GM18526 (cell line): ENCODE results near the gene ZNF107.

Experiments
- POLR2A ChIP-seq: IDR thresholded peaks from 3 replicates; pipeline ENCODE4 v1.6.1; 2011; ENCODE audit not compliant: insufficient read length; ENCODE audit errors: extremely low read depth

Gene ZNF107

DNA sequence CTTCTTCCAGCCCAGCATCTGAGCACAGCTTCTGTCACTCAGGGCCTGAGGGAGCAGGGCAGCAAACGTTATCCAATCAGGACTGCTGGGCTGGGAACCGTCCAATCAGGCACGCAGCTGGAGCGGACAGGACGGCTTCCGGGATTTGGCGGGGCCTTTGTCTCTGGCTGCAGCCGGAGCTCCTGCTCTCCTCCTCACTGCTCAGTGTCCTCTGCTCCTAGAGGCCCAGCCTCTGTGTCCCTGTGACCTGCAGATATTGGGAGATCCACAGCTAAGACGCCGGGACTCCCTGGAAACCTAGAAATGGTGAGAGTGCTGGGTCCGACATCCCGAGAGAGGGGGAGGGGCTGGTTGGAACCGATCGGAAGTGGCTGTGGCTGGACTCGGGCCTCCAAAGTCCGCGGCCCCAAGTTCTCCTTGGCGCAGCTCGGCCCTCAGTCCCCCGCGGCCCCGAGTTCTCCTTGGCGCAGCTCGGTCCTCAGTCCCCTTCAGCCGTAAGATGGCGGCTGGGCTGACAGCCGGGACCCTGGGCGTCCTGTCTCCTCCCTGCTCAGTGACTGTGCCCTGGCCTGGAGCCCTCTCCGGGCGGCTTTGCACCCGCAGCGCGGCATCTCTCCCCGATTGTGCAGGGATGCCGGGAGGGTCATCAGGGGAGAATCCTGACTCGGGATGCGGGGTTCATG is at the start of gene ZNF107:
ZNF107 (plus strand) TSS at position 154 of the 683 bp plus-strand sequence; CDS start at position 304, 150 bp downstream.
- peak; percentile 78 for TF ChIP-seq POLR2A

DNA sequence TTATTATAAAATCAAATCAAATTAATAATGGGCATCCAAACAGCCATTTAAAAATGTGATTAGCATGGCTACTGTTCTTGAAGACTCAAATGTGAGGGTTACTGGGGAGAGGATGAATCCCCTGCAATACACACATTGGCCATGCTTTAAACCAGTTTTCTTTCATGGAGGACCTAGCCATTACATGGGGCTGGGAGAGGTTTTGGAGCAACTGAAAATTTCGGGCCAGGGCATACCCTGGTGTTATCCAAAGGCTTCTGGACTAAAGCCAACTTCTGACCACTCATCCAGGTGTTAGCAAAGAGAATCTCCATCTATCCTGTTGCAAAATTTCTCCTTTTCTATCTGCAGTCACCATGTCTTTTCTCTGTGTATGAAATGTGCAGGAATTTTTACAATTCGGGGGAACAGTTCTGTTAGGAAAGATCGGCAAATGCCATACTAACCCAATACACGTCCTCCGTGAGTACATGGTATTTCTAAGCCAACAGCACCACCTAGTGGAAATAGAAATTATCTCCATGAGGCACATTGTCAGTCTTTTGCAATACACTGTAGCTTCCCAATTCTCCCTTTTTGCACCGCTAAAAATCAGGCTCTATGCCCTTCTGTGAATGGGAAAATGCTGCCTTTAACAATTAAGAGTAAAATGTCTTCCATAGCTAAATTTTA is 47.0 kb upstream of the ZNF107 start:
- TF ChIP-seq POLR2A, result no peak

DNA sequence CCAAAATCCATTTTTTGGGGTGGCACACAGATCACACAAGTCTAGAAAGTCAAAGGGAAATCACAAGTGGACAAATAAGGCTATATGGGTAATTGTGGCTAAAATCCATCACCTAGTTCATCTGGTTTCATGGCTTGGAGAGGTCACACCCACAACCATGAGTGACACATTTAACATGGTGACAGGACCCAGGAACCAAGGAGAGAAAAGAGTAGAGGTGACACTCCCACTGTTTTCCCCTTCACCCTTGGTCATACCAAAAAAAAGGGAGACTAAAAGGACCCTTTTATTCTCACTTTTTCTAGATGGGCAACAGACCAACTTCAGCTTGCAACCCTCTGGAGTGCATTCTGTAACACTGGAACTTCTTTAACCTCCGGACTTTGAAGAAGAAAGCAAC is 46.2 kb upstream of the ZNF107 start:
- no peak for TF ChIP-seq POLR2A

- TF ChIP-seq POLR2A, result no peak
Observed at GRCh38 chr7:64621656-64622055, 44.3 kb upstream of the ZNF107 start.

DNA sequence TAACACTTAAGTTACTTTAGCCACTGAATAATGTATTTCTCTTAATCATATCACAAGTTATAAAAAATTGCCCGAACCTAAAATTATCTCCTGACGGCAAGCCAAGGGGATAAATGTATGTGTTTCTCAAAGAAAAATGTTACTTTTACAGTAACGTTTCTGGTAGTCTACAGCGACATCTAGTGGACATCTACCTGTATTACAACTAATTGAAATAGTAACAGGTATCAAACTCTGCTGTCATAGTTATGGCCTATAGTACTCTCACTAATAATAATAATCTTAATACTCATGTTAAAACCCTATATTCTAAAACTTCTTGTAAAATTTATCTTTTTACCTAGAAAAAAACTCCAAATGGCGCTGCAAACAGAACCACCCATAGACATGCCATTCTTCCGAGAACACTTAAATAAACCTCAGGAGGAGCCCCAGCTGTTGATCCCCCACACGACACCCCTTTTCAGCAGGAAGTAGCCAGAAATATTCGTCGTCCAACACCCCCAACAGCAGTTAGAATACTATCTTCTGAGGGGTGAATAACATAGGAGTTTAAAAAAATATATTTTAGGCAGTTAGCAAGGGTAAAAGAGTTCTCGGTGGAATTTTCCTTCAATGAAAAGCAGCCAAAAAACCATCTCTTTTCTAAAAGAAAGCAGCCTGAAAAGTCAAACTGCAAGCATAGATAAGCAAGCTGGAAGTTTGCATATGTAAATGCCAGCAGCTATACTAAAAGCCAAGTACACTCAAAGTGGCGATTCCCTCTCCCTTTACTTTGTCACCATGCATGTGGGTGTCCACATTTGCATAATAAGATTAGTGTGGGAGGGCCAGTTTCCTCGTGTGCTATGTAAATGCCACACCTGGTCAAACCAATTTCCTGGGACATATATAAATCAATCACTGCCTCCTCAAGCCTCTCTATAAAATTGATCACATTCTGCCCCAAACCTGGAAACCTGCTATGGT is 40.5 kb upstream of the ZNF107 start:
- TF ChIP-seq POLR2A, result no peak

- TF ChIP-seq POLR2A, result no peak
Observed at GRCh38 chr7:64626083-64626469, 39.9 kb upstream of the ZNF107 start.

GRCh38 chr7:64626557-64626956 is 39.4 kb upstream of the ZNF107 start:
- TF ChIP-seq POLR2A, result no peak

- TF ChIP-seq POLR2A, result no peak
Observed at GRCh38 chr7:64628192-64628591, 37.7 kb upstream of the ZNF107 start.

DNA sequence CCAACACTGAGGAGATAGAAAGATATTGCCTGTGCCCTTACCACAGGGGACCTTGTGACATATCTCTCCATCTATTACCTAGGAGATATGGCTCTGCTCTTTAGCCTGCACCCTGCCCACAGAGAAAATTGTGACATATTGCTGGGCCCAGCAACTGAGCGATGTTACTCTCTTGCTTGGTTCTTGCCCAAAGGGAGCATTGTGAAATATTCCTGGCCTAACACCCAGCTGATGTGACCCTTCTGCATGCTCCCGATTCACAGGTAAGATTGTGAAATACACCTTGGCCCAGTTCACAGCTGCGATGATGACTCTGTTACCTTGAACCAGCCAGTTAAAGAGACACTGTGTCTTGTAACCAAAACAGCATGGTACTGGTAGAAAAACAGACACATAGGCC is 37.2 kb upstream of the ZNF107 start:
- no peak for TF ChIP-seq POLR2A

DNA sequence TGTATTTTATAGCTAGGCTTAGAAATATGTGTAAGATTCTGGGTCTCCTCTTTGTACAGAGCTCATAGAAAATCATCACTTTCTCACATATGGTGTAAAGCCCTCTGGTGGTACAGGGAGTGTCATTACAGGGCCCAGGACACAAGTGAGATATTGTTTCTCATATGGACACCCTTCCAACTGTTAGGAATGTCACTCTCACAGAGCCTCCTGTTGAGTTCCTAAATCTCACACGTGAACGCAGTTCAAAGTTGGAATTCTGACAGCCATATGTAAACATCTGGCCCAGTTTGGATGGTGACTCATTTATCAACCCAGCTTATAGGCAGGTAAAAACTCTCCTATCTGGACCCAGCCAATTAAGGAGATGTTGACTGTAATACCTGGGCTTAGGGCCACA is 35.4 kb upstream of the ZNF107 start:
- no peak for TF ChIP-seq POLR2A

GRCh38 chr7:64632029-64632428 is 33.9 kb upstream of the ZNF107 start:
- no peak for TF ChIP-seq POLR2A

DNA sequence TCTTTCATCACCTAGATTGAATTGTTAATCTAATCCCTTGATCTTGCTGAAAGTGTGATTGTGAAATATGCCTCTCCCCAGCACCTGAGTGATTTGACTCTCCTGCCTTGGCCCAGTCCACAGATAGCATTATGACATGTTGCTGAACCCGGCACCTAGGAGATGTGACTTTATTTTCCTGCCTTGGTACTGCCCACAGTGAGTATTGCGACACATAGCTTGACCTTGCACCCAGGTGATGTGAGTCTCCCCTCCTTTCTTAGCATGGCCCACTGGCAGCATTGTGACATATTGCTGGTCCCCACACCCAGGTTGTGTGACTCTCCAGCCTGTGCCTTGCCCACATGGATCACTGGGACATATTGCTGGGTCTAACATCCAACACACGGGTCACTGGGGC is 32.5 kb upstream of the ZNF107 start:
- no peak for TF ChIP-seq POLR2A

- no peak for TF ChIP-seq POLR2A
Observed at GRCh38 chr7:64634406-64635062, 31.4 kb upstream of the ZNF107 start.

DNA sequence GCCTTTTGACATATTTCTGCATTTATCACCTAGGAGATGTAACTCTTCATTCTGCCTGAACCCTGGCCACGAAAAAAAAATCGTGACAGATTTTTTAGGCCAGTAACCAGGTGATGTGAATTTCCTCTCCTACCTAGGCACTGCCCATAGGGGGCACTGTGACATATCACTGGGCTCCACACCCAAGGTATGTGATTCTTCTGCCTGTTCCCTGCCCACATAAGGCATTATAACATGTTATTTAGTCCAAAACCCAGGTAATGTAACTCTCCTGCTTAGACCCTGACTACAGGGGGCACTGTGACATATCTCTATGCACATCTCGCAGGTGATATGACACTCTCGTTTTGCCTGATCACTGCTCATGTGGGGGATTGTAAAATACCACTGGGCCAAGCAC is 29.5 kb upstream of the ZNF107 start:
- no peak for TF ChIP-seq POLR2A
